ENCODE measurements around the gene VCL. TPM values are rescaled to one million over a fixed set of nuclear protein-coding genes. Genes with fewer than 3 reads are reported as not detected.

The VCL gene
- total RNA-seq, 1 experiment from 2014 or later: 106 TPM

- Histone ChIP-seq H3K4me3 (replicated peaks in 1 of 2; ENCODE audit: low read depth in 1 of 2, low read length in 2 of 2) (no peak overlapping the region), H3K79me2 (ENCODE audit: insufficient read depth, low read length) (peaks cover 99% of the 10 kb centered on the region), H3K4me1 (ENCODE audit: control insufficient read depth in 1 of 2, insufficient read depth in 2 of 2, low read length in 2 of 2) (peaks cover 52 to 53% of the 10 kb centered on the region in 2 experiments), H3K27ac (ENCODE audit: low read depth, low read length) (peak overlapping the region; percentile 56; the same call in 1 of the 2 replicates), H4K20me1 (ENCODE audit: insufficient read depth) (peaks cover 27% of the 10 kb centered on the region; the same call in 1 of the 2 replicates), H3K9me3 (ENCODE audit: control insufficient read depth in 1 of 2, insufficient read depth in 1 of 2, low read depth in 1 of 2, low read length in 2 of 2) (no peaks in the 10 kb centered on the region), H3K4me2 (ENCODE audit: low read length) (peak overlapping the region; percentile 43; the same call in 1 of the 2 replicates), H3K9me2 (ENCODE audit: insufficient read depth) (no peaks in the 10 kb centered on the region), H3K27me3 (ENCODE audit: insufficient read depth, low read length) (no peaks in the 10 kb centered on the region), H3K9ac (ENCODE audit: low read length) (no peak overlapping the region), H3K36me3 (ENCODE audit: control insufficient read depth in 1 of 2, insufficient read depth in 2 of 2, low read length in 2 of 2) (peaks cover 0 to 3% of the 10 kb centered on the region in 2 experiments; a peak in 1 of 4 replicates), H2AFZ (ENCODE audit: low read depth, low read length, poor library complexity, severe bottlenecking) (no peak overlapping the region)
- CTCF ChIA-PET: interaction anchor here (2.0 kb wide), 1 partner anchor 9 kb away, joined by 4 read pairs; no protein-coding TSS in a partner anchor
- RAD21 ChIA-PET (ENCODE audit: low non-redundant PET in 1 of 2, low total read pairs in 2 of 2, uncharacterized antibody in 2 of 2, unreplicated experiment in 2 of 2): no interaction called here
- POLR2A ChIA-PET: no interaction called here
- no peak for TF ChIP-seq CTCF (IDR thresholded peaks at IDR 0.05 in 2 of 3, conservative IDR thresholded peaks at IDR 0.05 in 1 of 3; ENCODE audit: borderline replicate concordance in 1 of 3, insufficient read depth in 1 of 3, low read depth in 2 of 3, low read length in 2 of 3)
- no peak for TF ChIP-seq EZH2 (IDR thresholded peaks at IDR 0.05)
- no peak for TF ChIP-seq EGR1 (IDR thresholded peaks at IDR 0.05; ENCODE audit: low read depth)
- TF ChIP-seq EZH2phosphoT487 (IDR thresholded peaks at IDR 0.05; ENCODE audit: borderline replicate concordance): no peak
- no peak for TF ChIP-seq ZNF274 (IDR thresholded peaks at IDR 0.05; ENCODE audit: low read depth, low read length)
- TF ChIP-seq RAD21 (IDR thresholded peaks at IDR 0.05; ENCODE audit: low read depth): no peak
- TF ChIP-seq CBX3 (IDR thresholded peaks at IDR 0.05; ENCODE audit: low read depth): no peak
- no peak for TF ChIP-seq YY1 (IDR thresholded peaks at IDR 0.05; ENCODE audit: extremely low read depth, insufficient replicate concordance, low read depth, low read length)
- no TSS peak for BruUV-seq (replicated peaks)
- intact Hi-C loops (cut with micrococcal nuclease): no loop called here
- peak; percentile 50 for ATAC-seq
- no peak for DNase-seq (ENCODE audit: low read depth, low spot score)
Observed at GRCh38 chr10:74008212-74008731, 10.4 kb downstream of the VCL start.

Data from HCT116 (cell line).